Stimulated activated CD4-positive, alpha-beta T cell treated with anti-CD3 and anti-CD28 coated beads, Interleukin-15, amount 100 ng/mL, for 24 hours (primary cell): Measurements from ENCODE around the gene WDR20.
A peak's percentile ranks its signal among the peaks of the same experiment; 100 is the strongest.

Source experiments
- DNase-seq: peaks from one replicate; pipeline ENCODE4 v3.0.0-alpha.2; 2020

The WDR20 gene

GRCh38 chr14:102201353-102201738, 61.6 kb downstream of the WDR20 start:
- DNase-seq: peak; percentile 34

GRCh38 chr14:102201776-102202175, 62.1 kb downstream of the WDR20 start:
- no peak for DNase-seq

- no peak for DNase-seq
Observed at GRCh38 chr14:102202944-102203343, 63.2 kb downstream of the WDR20 start.

- no peak for DNase-seq
Observed at GRCh38 chr14:102203382-102203781, 63.7 kb downstream of the WDR20 start.

GRCh38 chr14:102205560-102205959, 65.9 kb downstream of the WDR20 start:
- DNase-seq: no peak

GRCh38 chr14:102206918-102207317, 67.2 kb downstream of the WDR20 start:
- no peak for DNase-seq

GRCh38 chr14:102207831-102208365, 68.2 kb downstream of the WDR20 start:
- no peak for DNase-seq

- DNase-seq: no peak
Observed at GRCh38 chr14:102208741-102209140, 69.0 kb downstream of the WDR20 start.

- no peak for DNase-seq
Observed at GRCh38 chr14:102209224-102209966, 69.7 kb downstream of the WDR20 start.

- DNase-seq: no peak
Observed at GRCh38 chr14:102210421-102211042, 70.8 kb downstream of the WDR20 start.

- DNase-seq: no peak
Observed at GRCh38 chr14:102211240-102211639, 71.5 kb downstream of the WDR20 start.

- DNase-seq: no peak
Observed at GRCh38 chr14:102212356-102212755, 72.7 kb downstream of the WDR20 start.

GRCh38 chr14:102212845-102213244, 73.1 kb downstream of the WDR20 start:
- no peak for DNase-seq

GRCh38 chr14:102213470-102213869, 73.8 kb downstream of the WDR20 start:
- no peak for DNase-seq

- DNase-seq: no peak
Observed at GRCh38 chr14:102213984-102214658, 74.4 kb downstream of the WDR20 start.

- no peak for DNase-seq
Observed at GRCh38 chr14:102215071-102215470, 75.4 kb downstream of the WDR20 start.

GRCh38 chr14:102215576-102216250, 76.0 kb downstream of the WDR20 start:
- DNase-seq: no peak

GRCh38 chr14:102217399-102217798, 77.7 kb downstream of the WDR20 start:
- no peak for DNase-seq

- DNase-seq: no peak
Observed at GRCh38 chr14:102217987-102218421, 78.3 kb downstream of the WDR20 start.

GRCh38 chr14:102218688-102219087, 79.0 kb downstream of the WDR20 start:
- no peak for DNase-seq

- no peak for DNase-seq
Observed at GRCh38 chr14:102219316-102219715, 79.6 kb downstream of the WDR20 start.

- DNase-seq: peak; percentile 31
Observed at GRCh38 chr14:102220031-102220430, 80.3 kb downstream of the WDR20 start.

- peak; percentile 10 for DNase-seq
Observed at GRCh38 chr14:102221026-102221425, 81.3 kb downstream of the WDR20 start.
